HEK293 (cell line): Measurements from ENCODE around the gene PRKG2.

Experiments used
- CTCF ChIA-PET: fragments of 350-600 bp; formaldehyde crosslinking; extraction: SDS; loops from one replicate; lab custom pipeline; 2021; ENCODE audit warnings: antibody characterized with exemption; lab: Yijun Ruan, JAX
- POLR2A ChIA-PET: fragments of 300-600 bp; formaldehyde crosslinking; extraction: SDS; loops from one replicate; lab custom pipeline; 2020; ENCODE audit warnings: antibody characterized with exemption, inconsistent platforms; lab: Yijun Ruan, JAX
- H3K27ac ChIP-seq: fragments of 200-500 bp; sonication (Bioruptor generic); 2 replicates; pipeline ENCODE4 v1.5.1; 2014; ENCODE audit warnings: low read depth, low read length, control low read depth, inconsistent platforms; ENCODE audit errors: extremely low read depth
- H3K36me3 ChIP-seq, 2 experiments: fragments of 200-500 bp in 1 of 2; sonication (Bioruptor generic) in 1 of 2; 1 replicate in 1 of 2; 2 replicates in 1 of 2; pipeline ENCODE4 v1.5.1; 2014 to 2017; ENCODE audit warnings: inconsistent platforms in 2 of 2, low read length in 2 of 2; ENCODE audit not compliant: control insufficient read depth in 2 of 2, insufficient read depth in 1 of 2
- H3K4me1 ChIP-seq: fragments of 200-500 bp; sonication (Bioruptor generic); 2 replicates; pipeline ENCODE4 v1.5.1; 2014; ENCODE audit warnings: mild to moderate bottlenecking, low read length, inconsistent platforms; ENCODE audit not compliant: control insufficient read depth, insufficient read depth
- H3K4me3 ChIP-seq: 2 replicates; pipeline ENCODE4 v1.5.1; 2011; ENCODE audit warnings: low read depth, mild to moderate bottlenecking, control low read depth, low read length, moderate library complexity
- H3K9me3 ChIP-seq: fragments of 200-500 bp; sonication (Bioruptor generic); 2 replicates; pipeline ENCODE4 v1.5.1; 2014; ENCODE audit warnings: low read depth, low read length, inconsistent platforms; ENCODE audit not compliant: control insufficient read depth, insufficient read depth
- BCL6B ChIP-seq: fragments of 450-650 bp; formaldehyde crosslinking; IDR thresholded peaks from 2 replicates; pipeline ENCODE4 v1.5.1; 2017; ENCODE audit warnings: missing biosample characterization, missing genetic modification characterization
- GLIS2 ChIP-seq: fragments of 450-650 bp; formaldehyde crosslinking; IDR thresholded peaks from 2 replicates; pipeline ENCODE4 v1.5.1; 2016; ENCODE audit warnings: missing biosample characterization, missing genetic modification characterization
- HIC1 ChIP-seq: fragments of 450-650 bp; formaldehyde crosslinking; IDR thresholded peaks from 2 replicates; pipeline ENCODE4 v1.5.1; 2016; ENCODE audit warnings: missing biosample characterization, missing genetic modification characterization
- SCRT1 ChIP-seq: fragments of 450-650 bp; formaldehyde crosslinking; IDR thresholded peaks from 2 replicates; pipeline ENCODE4 v1.5.1; 2016; ENCODE audit warnings: missing biosample characterization, missing genetic modification characterization, borderline replicate concordance
- TCF7L2 ChIP-seq: IDR thresholded peaks from 2 replicates; pipeline ENCODE4 v1.6.1; 2011; ENCODE audit warnings: low read depth, mild to moderate bottlenecking, inconsistent platforms, low read length, moderate library complexity, borderline replicate concordance
- ZNF10 ChIP-seq: fragments of 450-650 bp; formaldehyde crosslinking; IDR thresholded peaks from 2 replicates; pipeline ENCODE4 v1.5.1; 2017; ENCODE audit warnings: missing biosample characterization, missing genetic modification characterization
- ZNF132 ChIP-seq: fragments of 450-650 bp; formaldehyde crosslinking; IDR thresholded peaks from 2 replicates; pipeline ENCODE4 v1.5.1; 2017; ENCODE audit warnings: missing biosample characterization, missing genetic modification characterization, borderline replicate concordance
- ZNF146 ChIP-seq: fragments of 450-650 bp; formaldehyde crosslinking; IDR thresholded peaks from 2 replicates; pipeline ENCODE4 v1.5.1; 2016; ENCODE audit warnings: missing biosample characterization, missing genetic modification characterization
- ZNF37A ChIP-seq: fragments of 450-650 bp; IDR thresholded peaks from 2 replicates; pipeline ENCODE4 v1.5.1; 2018; ENCODE audit warnings: missing biosample characterization, missing genetic modification characterization
- ZNF404 ChIP-seq: fragments of 450-650 bp; formaldehyde crosslinking; IDR thresholded peaks from 2 replicates; pipeline ENCODE4 v1.5.1; 2017; ENCODE audit warnings: missing biosample characterization, missing genetic modification characterization
- ZNF423 ChIP-seq: fragments of 450-650 bp; formaldehyde crosslinking; IDR thresholded peaks from 2 replicates; pipeline ENCODE4 v1.5.1; 2016; ENCODE audit warnings: missing biosample characterization, missing genetic modification characterization
- ZNF530 ChIP-seq: fragments of 450-650 bp; formaldehyde crosslinking; IDR thresholded peaks from 2 replicates; pipeline ENCODE4 v1.5.1; 2016; ENCODE audit warnings: low read depth, missing biosample characterization, missing genetic modification characterization
- ZNF626 ChIP-seq: fragments of 450-650 bp; sonication (Bioruptor Pico); formaldehyde crosslinking; IDR thresholded peaks from 2 replicates; pipeline ENCODE4 v1.5.1; 2018; ENCODE audit warnings: missing biosample characterization, missing genetic modification characterization, inconsistent platforms
- ZNF639 ChIP-seq: fragments of 450-650 bp; formaldehyde crosslinking; IDR thresholded peaks from 2 replicates; pipeline ENCODE4 v1.5.1; 2016; ENCODE audit warnings: missing biosample characterization, missing genetic modification characterization
- ZNF707 ChIP-seq: fragments of 450-650 bp; formaldehyde crosslinking; IDR thresholded peaks from 2 replicates; pipeline ENCODE4 v1.5.1; 2016; ENCODE audit warnings: missing biosample characterization, missing genetic modification characterization
- ZSCAN30 ChIP-seq: fragments of 450-650 bp; IDR thresholded peaks from 2 replicates; pipeline ENCODE4 v1.5.1; 2018; ENCODE audit warnings: missing biosample characterization, mild to moderate bottlenecking, missing genetic modification characterization, moderate library complexity
- TF ChIP-seq, protein P1 (sequence below): fragments of 450-650 bp; formaldehyde crosslinking; IDR thresholded peaks from 2 replicates; pipeline ENCODE4 v1.5.1; 2017; ENCODE audit warnings: missing biosample characterization, missing genetic modification characterization
- TF ChIP-seq, protein P2 (sequence below): fragments of 450-650 bp; formaldehyde crosslinking; IDR thresholded peaks from 2 replicates; pipeline ENCODE4 v1.5.1; 2016; ENCODE audit warnings: missing biosample characterization, missing genetic modification characterization

Gene PRKG2

GRCh38 chr4:81135501-81135900, 79.5 kb downstream of the PRKG2 start:
- CTCF ChIA-PET: no interaction called here
- Histone ChIP-seq H3K9me3 (no peaks in the 10 kb centered on the region), H3K36me3 (no peaks in the 10 kb centered on the region), H3K4me3 (no peak overlapping the region), H3K4me1 (no peaks in the 10 kb centered on the region)
- TF ChIP-seq, protein P1, sequence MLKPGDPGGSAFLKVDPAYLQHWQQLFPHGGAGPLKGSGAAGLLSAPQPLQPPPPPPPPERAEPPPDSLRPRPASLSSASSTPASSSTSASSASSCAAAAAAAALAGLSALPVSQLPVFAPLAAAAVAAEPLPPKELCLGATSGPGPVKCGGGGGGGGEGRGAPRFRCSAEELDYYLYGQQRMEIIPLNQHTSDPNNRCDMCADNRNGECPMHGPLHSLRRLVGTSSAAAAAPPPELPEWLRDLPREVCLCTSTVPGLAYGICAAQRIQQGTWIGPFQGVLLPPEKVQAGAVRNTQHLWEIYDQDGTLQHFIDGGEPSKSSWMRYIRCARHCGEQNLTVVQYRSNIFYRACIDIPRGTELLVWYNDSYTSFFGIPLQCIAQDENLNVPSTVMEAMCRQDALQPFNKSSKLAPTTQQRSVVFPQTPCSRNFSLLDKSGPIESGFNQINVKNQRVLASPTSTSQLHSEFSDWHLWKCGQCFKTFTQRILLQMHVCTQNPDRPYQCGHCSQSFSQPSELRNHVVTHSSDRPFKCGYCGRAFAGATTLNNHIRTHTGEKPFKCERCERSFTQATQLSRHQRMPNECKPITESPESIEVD (tag by site-specific recombination): peak; percentile 31; the same call in 1 of the 2 replicates
- no peak for TF ChIP-seq ZNF10 (tag by site-specific recombination)
- TF ChIP-seq, all 188 proteins: peak for 1
- POLR2A ChIA-PET: no interaction called here
- H3K27ac ChIP-seq: no peak overlapping the region

GRCh38 chr4:81131563-81131962, 83.5 kb downstream of the PRKG2 start:
- H3K4me3 ChIP-seq: no peak overlapping the region
- H3K4me1 ChIP-seq: no peaks in the 10 kb centered on the region
- POLR2A ChIA-PET: no interaction called here
- CTCF ChIA-PET: no interaction called here
- no peak overlapping the region for H3K27ac ChIP-seq
- TF ChIP-seq ZNF146 (tag by site-specific recombination) (no peak), TCF7L2 (no peak), ZNF530 (no peak), HIC1 (tag by site-specific recombination) (no peak), ZNF626 (tag by site-specific recombination) (no peak)
- H3K9me3 ChIP-seq: no peaks in the 10 kb centered on the region
- no peaks in the 10 kb centered on the region for H3K36me3 ChIP-seq

DNA sequence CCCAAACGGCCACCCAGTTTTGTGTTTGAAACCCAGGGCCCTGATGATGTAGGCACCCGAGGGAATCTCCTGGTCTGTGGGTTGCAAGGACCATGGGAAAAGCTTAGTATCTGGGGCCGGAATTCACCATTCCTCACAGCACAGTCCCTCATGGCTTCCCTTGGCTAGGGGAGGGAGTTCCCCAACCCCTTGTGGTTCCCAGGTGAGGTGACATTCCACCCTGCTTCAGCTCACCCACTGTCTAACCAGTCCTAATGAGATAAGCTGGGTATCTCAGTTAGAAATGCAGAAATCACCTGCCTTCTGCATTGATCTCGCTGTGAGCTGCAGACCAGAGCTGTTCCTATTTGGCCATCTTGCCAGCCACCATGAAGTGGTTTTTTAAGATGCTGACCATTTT, 84.0 kb downstream of the PRKG2 start:
- ChIA-PET POLR2A (no interaction called here), CTCF (no interaction called here)
- TF ChIP-seq BCL6B (tag by site-specific recombination) (no peak), SCRT1 (tag by site-specific recombination) (no peak), ZNF423 (tag by site-specific recombination) (no peak), GLIS2 (tag by site-specific recombination) (no peak), ZNF132 (no peak), ZNF707 (tag by site-specific recombination) (no peak), ZNF639 (tag by site-specific recombination) (no peak), ZNF37A (no peak), ZSCAN30 (tag by site-specific recombination) (no peak), ZNF404 (no peak)
- TF ChIP-seq, protein P2, sequence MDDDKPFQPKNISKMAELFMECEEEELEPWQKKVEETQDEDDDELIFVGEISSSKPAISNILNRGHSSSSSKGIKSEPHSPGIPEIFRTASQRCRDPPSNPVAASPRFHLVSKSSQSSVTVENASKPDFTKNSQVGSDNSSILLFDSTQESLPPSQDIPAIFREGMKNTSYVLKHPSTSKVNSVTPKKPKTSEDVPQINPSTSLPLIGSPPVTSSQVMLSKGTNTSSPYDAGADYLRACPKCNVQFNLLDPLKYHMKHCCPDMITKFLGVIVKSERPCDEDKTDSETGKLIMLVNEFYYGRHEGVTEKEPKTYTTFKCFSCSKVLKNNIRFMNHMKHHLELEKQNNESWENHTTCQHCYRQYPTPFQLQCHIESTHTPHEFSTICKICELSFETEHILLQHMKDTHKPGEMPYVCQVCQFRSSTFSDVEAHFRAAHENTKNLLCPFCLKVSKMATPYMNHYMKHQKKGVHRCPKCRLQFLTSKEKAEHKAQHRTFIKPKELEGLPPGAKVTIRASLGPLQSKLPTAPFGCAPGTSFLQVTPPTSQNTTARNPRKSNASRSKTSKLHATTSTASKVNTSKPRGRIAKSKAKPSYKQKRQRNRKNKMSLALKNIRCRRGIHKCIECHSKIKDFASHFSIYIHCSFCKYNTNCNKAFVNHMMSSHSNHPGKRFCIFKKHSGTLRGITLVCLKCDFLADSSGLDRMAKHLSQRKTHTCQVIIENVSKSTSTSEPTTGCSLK (tag by site-specific recombination): no peak

More for the DNA sequence above, 84.0 kb downstream of the PRKG2 start:
- Histone ChIP-seq H3K36me3 (no peaks in the 10 kb centered on the region), H3K4me1 (no peaks in the 10 kb centered on the region), H3K27ac (no peak overlapping the region), H3K9me3 (no peaks in the 10 kb centered on the region), H3K4me3 (no peak overlapping the region)
